HepG2 (cell line): Measurements from ENCODE around the gene AGRP. TPM values are rescaled to one million over a fixed set of nuclear protein-coding genes. Genes with fewer than 3 reads are reported as not detected.
A peak's percentile ranks its signal among the peaks of the same experiment; 100 is the strongest.

Experiments used
- ARNT2 ChIP-seq: sonication (generic); formaldehyde crosslinking; IDR thresholded peaks from 2 replicates; pipeline ENCODE4 v1.8.0; 2022; ENCODE audit warnings: mild to moderate bottlenecking, low read depth, missing genetic modification reagents, moderate library complexity
- EZH2 ChIP-seq: conservative IDR thresholded peaks from 2 replicates; pipeline ENCODE4 v1.6.1; 2012; ENCODE audit warnings: mild to moderate bottlenecking, low read depth, low read length, moderate library complexity
- GLI4 ChIP-seq: sonication (generic); formaldehyde crosslinking; IDR thresholded peaks from 2 replicates; pipeline ENCODE4 v1.5.1; 2020; ENCODE audit warnings: missing genetic modification reagents, mild to moderate bottlenecking, moderate library complexity, borderline replicate concordance
- IKZF5 ChIP-seq: IDR thresholded peaks from 2 replicates; pipeline ENCODE4 v1.6.1; 2018; ENCODE audit warnings: missing genetic modification reagents, mild to moderate bottlenecking, missing compliant biosample characterization
- ISL2 ChIP-seq: sonication (generic); formaldehyde crosslinking; IDR thresholded peaks from 2 replicates; pipeline ENCODE4 v1.5.0; 2020; ENCODE audit warnings: missing genetic modification reagents
- KDM2A ChIP-seq: sonication (generic); formaldehyde crosslinking; IDR thresholded peaks from 2 replicates; pipeline ENCODE4 v1.4.0; 2020; ENCODE audit warnings: low read depth, missing genetic modification reagents, borderline replicate concordance
- MTA1 ChIP-seq: sonication (generic); formaldehyde crosslinking; IDR thresholded peaks from 2 replicates; pipeline ENCODE4 v1.4.0; 2020; ENCODE audit warnings: missing genetic modification reagents, mild to moderate bottlenecking, borderline replicate concordance
- PAWR ChIP-seq: sonication (generic); formaldehyde crosslinking; IDR thresholded peaks from 2 replicates; pipeline ENCODE4 v1.4.0; 2020; ENCODE audit warnings: missing genetic modification reagents, mild to moderate bottlenecking, borderline replicate concordance
- RFX1 ChIP-seq: fragments of 450-650 bp; IDR thresholded peaks from 2 replicates; pipeline ENCODE4 v1.6.1; 2017
- TCF12 ChIP-seq, 2 experiments: fragments of 450-650 bp in 1 of 2; sonication (generic) in 1 of 2; formaldehyde crosslinking in 1 of 2; IDR thresholded peaks; 2 replicates each; pipeline versions ENCODE4 v1.6.1 to v1.8.0; 2017 to 2022; ENCODE audit warnings: antibody characterized with exemption in 1 of 2, mild to moderate bottlenecking in 1 of 2, missing genetic modification reagents in 1 of 2, moderate library complexity in 1 of 2
- YEATS4 ChIP-seq: sonication (generic); formaldehyde crosslinking; IDR thresholded peaks from 2 replicates; pipeline ENCODE4 v1.4.0; 2020; ENCODE audit warnings: missing genetic modification reagents, borderline replicate concordance
- ZBTB42 ChIP-seq: sonication (generic); formaldehyde crosslinking; IDR thresholded peaks from 2 replicates; pipeline ENCODE4 v1.5.0; 2020; ENCODE audit warnings: mild to moderate bottlenecking, missing genetic modification reagents
- ZKSCAN1 ChIP-seq: fragments of 150-350 bp; IDR thresholded peaks from 2 replicates; pipeline ENCODE4 v1.6.1; 2014; ENCODE audit warnings: low read length
- ZMYM2 ChIP-seq: sonication (generic); formaldehyde crosslinking; IDR thresholded peaks from 2 replicates; pipeline ENCODE4 v1.8.0; 2022; ENCODE audit warnings: mild to moderate bottlenecking, missing genetic modification reagents
- ZNF124 ChIP-seq: sonication (generic); formaldehyde crosslinking; IDR thresholded peaks from 2 replicates; pipeline ENCODE4 v1.4.0; 2020; ENCODE audit warnings: missing genetic modification reagents
- ZNF615 ChIP-seq: sonication (generic); formaldehyde crosslinking; IDR thresholded peaks from 2 replicates; pipeline ENCODE4 v1.5.0; 2020; ENCODE audit warnings: mild to moderate bottlenecking, missing genetic modification reagents, borderline replicate concordance
- ZNF710 ChIP-seq: sonication (generic); formaldehyde crosslinking; IDR thresholded peaks from 2 replicates; pipeline ENCODE4 v1.5.0; 2020; ENCODE audit warnings: mild to moderate bottlenecking, missing genetic modification reagents, borderline replicate concordance
- polyA plus RNA-seq, 8 experiments: library from polyadenylated mRNA; depleted of rRNA in 3 of 8; stranded (reverse) in 7 of 8; unstranded in 1 of 8; fragments of >200 nt; fragmentation: Illumina TruSeq in 4 of 8; extraction: Trizol in 4 of 8; gene quantifications; 2 replicates each; pipeline versions ENCODE4 v1.2.1 to v1.2.3, GENCODE V29; 2011 to 2016; ENCODE audit warnings: low read depth in 4 of 8, missing spikeins in 1 of 8, mixed read lengths in 1 of 8; ENCODE audit not compliant: insufficient read depth in 1 of 8
- total RNA-seq, 5 experiments: library from RNA; depleted of rRNA; stranded (reverse); fragments of >200 nt; fragmentation: Illumina TruSeq; extraction: Trizol; gene quantifications; 2 replicates each; pipeline ENCODE4 v1.2.3, GENCODE V29; 2016; ENCODE audit warnings: low read depth in 1 of 5
- TF ChIP-seq, protein P1 (sequence below): sonication (generic); formaldehyde crosslinking; conservative IDR thresholded peaks from 2 replicates; pipeline ENCODE4 v1.8.0; 2022; ENCODE audit warnings: missing genetic modification reagents
- TF ChIP-seq, protein P2 (sequence below), 2 experiments: sonication (generic) in 1 of 2; formaldehyde crosslinking in 1 of 2; IDR thresholded peaks; 2 replicates each; pipeline versions ENCODE4 v1.4.0 to v1.6.1; 2016 to 2020; ENCODE audit warnings: borderline replicate concordance in 1 of 2, low read depth in 1 of 2, mild to moderate bottlenecking in 1 of 2, missing genetic modification reagents in 1 of 2

Gene AGRP
- total and polyA plus RNA-seq, 2 of the 13 experiments (the other 11 are each of a cell fraction or from before 2014, with no cell fraction given), result not detected

GRCh38 chr16:67480833-67481560 is 2.4 kb downstream of the AGRP start, which contains the start of gene ATP6V0D1 (continued):
- TF ChIP-seq ZNF615 (CRISPR knock-in tag), result 0 out of 2 replicates have a peak, but pooled peaks have one; percentile 81
- TF ChIP-seq PAWR (CRISPR knock-in tag), result 0 out of 2 replicates have a peak, but pooled peaks have one; percentile 31
- no peak for TF ChIP-seq MTA1 (CRISPR knock-in tag)
- peak; percentile 53; the same call in 1 of the 2 replicates for TF ChIP-seq GLI4 (CRISPR knock-in tag)
- TF ChIP-seq EZH2, result no peak
- no peak for TF ChIP-seq ZNF710 (CRISPR knock-in tag)
- peak; percentile 58; the same call in 1 of the 2 replicates for TF ChIP-seq ZNF124 (CRISPR knock-in tag)
- TF ChIP-seq, protein P1, sequence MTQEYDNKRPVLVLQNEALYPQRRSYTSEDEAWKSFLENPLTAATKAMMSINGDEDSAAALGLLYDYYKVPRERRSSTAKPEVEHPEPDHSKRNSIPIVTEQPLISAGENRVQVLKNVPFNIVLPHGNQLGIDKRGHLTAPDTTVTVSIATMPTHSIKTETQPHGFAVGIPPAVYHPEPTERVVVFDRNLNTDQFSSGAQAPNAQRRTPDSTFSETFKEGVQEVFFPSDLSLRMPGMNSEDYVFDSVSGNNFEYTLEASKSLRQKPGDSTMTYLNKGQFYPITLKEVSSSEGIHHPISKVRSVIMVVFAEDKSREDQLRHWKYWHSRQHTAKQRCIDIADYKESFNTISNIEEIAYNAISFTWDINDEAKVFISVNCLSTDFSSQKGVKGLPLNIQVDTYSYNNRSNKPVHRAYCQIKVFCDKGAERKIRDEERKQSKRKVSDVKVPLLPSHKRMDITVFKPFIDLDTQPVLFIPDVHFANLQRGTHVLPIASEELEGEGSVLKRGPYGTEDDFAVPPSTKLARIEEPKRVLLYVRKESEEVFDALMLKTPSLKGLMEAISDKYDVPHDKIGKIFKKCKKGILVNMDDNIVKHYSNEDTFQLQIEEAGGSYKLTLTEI, result no peak
- TF ChIP-seq IKZF5, result peak; percentile 23; the same call in 1 of the 2 replicates
- no peak for TF ChIP-seq RFX1
- no peak for TF ChIP-seq ZMYM2 (CRISPR knock-in tag)
- peak; percentile 66; the same call in 1 of the 2 replicates for TF ChIP-seq ARNT2 (CRISPR knock-in tag)
- no peak for TF ChIP-seq ZBTB42 (CRISPR knock-in tag)
- TF ChIP-seq, protein P2, sequence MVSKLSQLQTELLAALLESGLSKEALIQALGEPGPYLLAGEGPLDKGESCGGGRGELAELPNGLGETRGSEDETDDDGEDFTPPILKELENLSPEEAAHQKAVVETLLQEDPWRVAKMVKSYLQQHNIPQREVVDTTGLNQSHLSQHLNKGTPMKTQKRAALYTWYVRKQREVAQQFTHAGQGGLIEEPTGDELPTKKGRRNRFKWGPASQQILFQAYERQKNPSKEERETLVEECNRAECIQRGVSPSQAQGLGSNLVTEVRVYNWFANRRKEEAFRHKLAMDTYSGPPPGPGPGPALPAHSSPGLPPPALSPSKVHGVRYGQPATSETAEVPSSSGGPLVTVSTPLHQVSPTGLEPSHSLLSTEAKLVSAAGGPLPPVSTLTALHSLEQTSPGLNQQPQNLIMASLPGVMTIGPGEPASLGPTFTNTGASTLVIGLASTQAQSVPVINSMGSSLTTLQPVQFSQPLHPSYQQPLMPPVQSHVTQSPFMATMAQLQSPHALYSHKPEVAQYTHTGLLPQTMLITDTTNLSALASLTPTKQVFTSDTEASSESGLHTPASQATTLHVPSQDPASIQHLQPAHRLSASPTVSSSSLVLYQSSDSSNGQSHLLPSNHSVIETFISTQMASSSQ (IDR thresholded peaks at IDR 0.05; ENCODE audit: low read depth), result no peak; the same call in 1 of the 2 replicates
- TF ChIP-seq, protein P2 (CRISPR knock-in tag; IDR thresholded peaks at IDR 0.05; ENCODE audit: borderline replicate concordance), result peak; percentile 85
- TF ChIP-seq YEATS4 (CRISPR knock-in tag), result peak; percentile 89
- no peak for TF ChIP-seq TCF12 (IDR thresholded peaks at IDR 0.05)
- TF ChIP-seq TCF12 (CRISPR knock-in tag; IDR thresholded peaks at IDR 0.05), result no peak
- TF ChIP-seq KDM2A (CRISPR knock-in tag), result peak; percentile 94
- peak; percentile 71 for TF ChIP-seq ISL2 (CRISPR knock-in tag)
- TF ChIP-seq ZKSCAN1, result peak; percentile 11; the same call in 1 of the 2 replicates
